ENCODE data around the gene THSD8.
A peak's percentile ranks its signal among the peaks of the same experiment; 100 is the strongest.

The THSD8 gene

GRCh38 chr19:12821761-12822160 is 19.9 kb downstream of the THSD8 start:
- H3K4me3 Mint-ChIP-seq, result no peak overlapping the region
- H3K4me1 Mint-ChIP-seq, result peaks cover 11% of the 10 kb centered on the region
- ATAC-seq (no peak), DNase-seq (no peak)
- peaks cover 22% of the 10 kb centered on the region for H3K27me3 Mint-ChIP-seq
- H3K27ac Mint-ChIP-seq, result no peak overlapping the region
- H3K9me3 Mint-ChIP-seq, result peaks cover 0 to 4% of the 10 kb centered on the region in 2 donors

GRCh38 chr19:12825254-12826131 is 23.6 kb downstream of the THSD8 start:
- H3K27me3 Mint-ChIP-seq, result peaks cover 60% of the 10 kb centered on the region
- H3K9me3 Mint-ChIP-seq, result peaks cover 0 to 4% of the 10 kb centered on the region in 2 donors
- peak overlapping the region; percentile 24 to 65 for H3K4me3 Mint-ChIP-seq
- no peak overlapping the region for H3K27ac Mint-ChIP-seq
- DNase-seq (no peak), ATAC-seq (peak; percentile 48)
- H3K4me1 Mint-ChIP-seq, result peaks cover 17% of the 10 kb centered on the region

DNA sequence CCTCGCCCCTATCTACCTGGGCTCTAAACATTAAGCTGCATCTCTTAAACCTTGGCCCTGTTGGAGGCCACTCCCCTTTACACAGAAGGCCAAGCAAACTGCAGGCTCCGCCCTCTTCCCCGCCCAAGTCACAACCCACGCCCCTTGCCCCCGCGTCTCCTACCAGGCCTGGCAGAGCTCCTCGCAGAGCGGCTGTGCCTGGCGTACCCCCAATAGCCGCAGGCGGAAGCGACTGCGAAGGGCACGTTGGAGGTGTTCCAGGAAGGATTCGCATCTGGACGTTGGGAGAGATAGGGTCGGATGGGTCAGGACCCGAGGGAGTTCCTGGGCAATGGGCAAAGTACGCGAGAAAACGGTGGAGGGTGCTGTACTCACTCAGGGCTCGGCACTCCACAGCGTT is 26.6 kb downstream of the THSD8 start:
- peaks cover 90% of the 10 kb centered on the region for H3K27me3 Mint-ChIP-seq
- no peak overlapping the region for H3K4me3 Mint-ChIP-seq
- peaks cover 0 to 4% of the 10 kb centered on the region in 2 donors for H3K9me3 Mint-ChIP-seq
- DNase-seq (peak in 1 of 2 donors; percentile 42), ATAC-seq (peak; percentile 70)
- no peak overlapping the region for H3K27ac Mint-ChIP-seq
- peaks cover 30% of the 10 kb centered on the region for H3K4me1 Mint-ChIP-seq

DNA sequence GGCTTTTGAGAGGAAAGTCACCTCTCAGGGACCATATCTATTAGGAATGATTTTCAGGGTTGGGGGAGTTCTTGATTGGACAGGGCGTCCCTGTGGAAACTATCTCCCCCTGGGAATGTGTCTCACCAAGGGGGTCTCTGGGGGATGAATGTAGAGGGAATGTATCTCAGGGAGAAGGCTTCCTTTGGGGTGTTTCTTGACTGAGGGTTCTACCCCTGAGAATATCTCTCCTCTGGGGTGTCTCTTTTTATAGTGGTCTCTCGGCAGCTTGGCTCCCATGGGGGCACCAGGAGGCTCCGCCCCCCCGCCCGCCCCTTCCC is 31.5 kb downstream of the THSD8 start:
- H3K27me3 Mint-ChIP-seq, result peaks cover 95% of the 10 kb centered on the region
- ATAC-seq, result no peak
- no peak overlapping the region for H3K27ac Mint-ChIP-seq
- peak overlapping the region; percentile 27 to 46 for H3K4me3 Mint-ChIP-seq
- H3K9me3 Mint-ChIP-seq, result peaks cover 0 to 4% of the 10 kb centered on the region in 2 donors
- peaks cover 39% of the 10 kb centered on the region for H3K4me1 Mint-ChIP-seq
- no peak for DNase-seq

DNA sequence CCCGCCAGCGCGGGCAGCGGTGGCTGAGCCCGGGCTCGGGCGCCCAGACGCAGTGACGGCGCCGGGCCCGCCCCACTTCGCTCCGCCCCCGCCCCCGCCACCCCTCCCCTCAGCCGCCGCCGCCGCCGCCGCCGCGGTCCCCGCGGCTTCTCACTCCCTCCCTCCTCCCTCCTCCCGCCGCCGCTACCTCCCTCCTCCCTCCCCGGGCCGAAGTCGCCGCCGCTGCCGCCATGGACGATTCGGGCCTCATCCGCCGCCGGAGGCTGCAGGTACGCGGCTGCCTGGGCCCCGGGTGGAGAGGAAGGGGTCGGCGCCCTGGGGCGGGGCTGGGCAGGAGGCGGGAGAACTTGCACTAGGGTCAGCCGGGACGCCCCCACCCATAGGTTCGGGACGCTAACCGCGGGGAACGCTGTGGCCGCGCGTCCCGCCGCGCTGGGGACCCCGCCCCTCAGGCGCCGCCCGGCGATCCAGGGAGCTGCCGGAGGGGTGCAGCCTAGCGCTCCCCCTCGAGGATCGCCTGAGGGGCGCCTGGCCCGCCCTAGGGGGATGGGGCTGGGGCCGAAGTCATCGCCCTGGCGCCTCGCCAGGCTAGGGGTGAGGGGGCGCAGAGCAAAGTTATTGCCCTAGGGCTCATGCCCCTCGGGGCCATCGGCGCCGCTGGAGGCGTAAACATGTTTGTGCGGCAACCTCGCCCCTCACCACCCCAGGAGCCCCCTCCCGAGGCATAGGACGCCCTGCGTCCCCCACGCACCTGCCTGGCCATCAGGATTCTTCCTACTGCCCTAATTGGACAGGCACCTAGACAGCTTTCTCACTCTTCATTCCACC is 32.1 kb downstream of the THSD8 start:
- DNase-seq (peak in 1 of 2 donors; percentile 43), ATAC-seq (no peak)
- Mint-ChIP-seq H3K27me3 (peaks cover 95% of the 10 kb centered on the region), H3K27ac (no peak overlapping the region), H3K4me3 (peak overlapping the region; percentile 42 to 63), H3K4me1 (peaks cover 41% of the 10 kb centered on the region), H3K9me3 (peaks cover 0 to 4% of the 10 kb centered on the region in 2 donors)

GRCh38 chr19:12834566-12834943 is 32.7 kb downstream of the THSD8 start, which contains the start of gene RTBDN:
Gene RTBDN, minus strand, starts transcription at chr19:12834579. Its CDS starts 4,600 bp downstream, at chr19:12829979.
- Mint-ChIP-seq H3K9me3 (peaks cover 0 to 4% of the 10 kb centered on the region in 2 donors), H3K4me1 (peaks cover 47% of the 10 kb centered on the region), H3K27ac (no peak within 1 kb of the TSS), H3K4me3 (peak within 1 kb of the TSS; percentile 46 to 63), H3K27me3 (peaks cover 95% of the 10 kb centered on the region)
- DNase-seq (no peak), ATAC-seq (no peak)

GRCh38 chr19:12834976-12835757 is 33.3 kb downstream of the THSD8 start:
- Mint-ChIP-seq H3K27ac (no peak overlapping the region), H3K27me3 (peaks cover 95% of the 10 kb centered on the region), H3K4me3 (no peak overlapping the region), H3K9me3 (peaks cover 0 to 4% of the 10 kb centered on the region in 2 donors), H3K4me1 (peaks cover 49% of the 10 kb centered on the region)
- DNase-seq (peak in 1 of 2 donors; percentile 43), ATAC-seq (no peak)

DNA sequence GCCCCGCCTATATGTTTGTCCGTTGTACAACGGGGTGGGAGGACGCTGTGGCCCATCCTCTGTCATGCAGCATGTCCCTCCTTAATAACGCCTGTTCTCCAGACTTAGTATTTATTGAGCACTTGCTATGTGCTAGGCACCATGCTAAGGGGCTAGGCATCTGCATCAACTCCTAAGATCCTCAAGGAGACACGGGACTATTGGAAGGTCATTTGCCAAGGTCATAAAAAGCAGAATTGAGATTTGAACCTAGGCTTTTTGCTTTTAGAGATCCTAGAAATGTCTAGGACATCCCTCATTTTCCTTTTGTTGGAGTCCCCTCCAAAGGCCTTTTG is 34.6 kb downstream of the THSD8 start:
- Mint-ChIP-seq H3K27me3 (peaks cover 95% of the 10 kb centered on the region), H3K27ac (no peak overlapping the region), H3K9me3 (no peaks in the 10 kb centered on the region), H3K4me1 (peaks cover 62% of the 10 kb centered on the region), H3K4me3 (no peak overlapping the region)
- DNase-seq, result no peak
- ATAC-seq, result no peak

DNA sequence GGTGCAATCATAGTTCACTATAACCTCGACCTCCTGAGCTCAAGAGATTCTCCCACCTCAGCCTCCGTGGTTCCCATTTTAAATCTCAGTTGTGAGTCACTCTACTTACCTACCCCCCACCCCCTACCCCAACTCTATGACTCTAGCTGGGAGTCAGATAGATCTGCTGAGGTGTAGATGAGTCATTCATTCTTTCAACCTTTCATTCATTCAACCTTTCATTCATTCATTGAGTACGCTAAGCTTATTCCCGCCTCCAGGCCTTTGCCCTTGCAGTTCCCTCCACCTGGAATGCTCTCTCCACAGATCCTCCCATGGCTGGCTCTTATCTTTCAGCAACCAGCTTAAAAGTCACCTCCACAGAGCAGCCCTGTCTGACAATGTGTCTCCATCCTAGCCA is 35.4 kb downstream of the THSD8 start:
- peaks cover 95% of the 10 kb centered on the region for H3K27me3 Mint-ChIP-seq
- no peaks in the 10 kb centered on the region for H3K9me3 Mint-ChIP-seq
- peak; percentile 24 for ATAC-seq
- no peak overlapping the region for H3K27ac Mint-ChIP-seq
- peaks cover 64% of the 10 kb centered on the region for H3K4me1 Mint-ChIP-seq
- no peak for DNase-seq
- no peak overlapping the region for H3K4me3 Mint-ChIP-seq

DNA sequence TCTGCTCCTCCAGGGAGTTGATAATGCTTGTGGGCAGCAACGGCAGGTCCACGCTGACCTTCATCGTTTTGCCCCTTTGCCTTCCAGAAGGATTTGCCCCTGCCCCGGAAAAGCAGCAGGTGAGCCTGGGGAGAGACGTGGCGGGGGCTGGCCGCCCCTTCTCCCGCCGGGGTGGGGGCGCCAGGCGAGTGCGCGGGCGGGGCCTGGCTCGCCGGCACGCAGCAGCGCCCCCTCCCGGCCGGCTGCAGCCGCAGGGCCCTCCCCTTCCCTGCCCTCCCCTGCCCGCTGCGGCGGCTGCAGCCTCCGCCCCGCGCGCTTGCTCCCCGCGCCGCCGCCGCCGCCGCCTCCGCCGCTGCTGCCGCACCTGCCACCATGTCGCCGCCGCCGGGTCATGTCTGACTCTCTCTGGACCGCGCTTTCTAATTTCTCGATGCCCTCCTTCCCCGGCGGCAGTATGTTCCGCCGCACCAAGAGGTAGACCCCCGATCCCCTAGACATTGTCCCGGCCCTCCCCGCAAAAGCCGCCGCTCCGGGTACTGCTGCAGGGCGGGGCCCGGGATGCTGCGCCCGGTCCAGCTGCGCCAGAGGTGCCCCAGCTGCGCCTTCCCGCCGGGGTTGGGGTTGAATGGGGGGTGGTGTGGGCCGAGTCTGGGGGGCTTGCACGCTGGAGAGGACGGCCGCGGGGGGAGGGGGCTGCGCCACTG is 36.5 kb downstream of the THSD8 start, which contains the start of gene MAST1:
Gene MAST1 (plus strand): TSS at position 334 of the 704 bp plus-strand sequence. CDS start 58 bp downstream, at position 392.
- no peak within 1 kb of the TSS for H3K27ac Mint-ChIP-seq
- peaks cover 95% of the 10 kb centered on the region for H3K27me3 Mint-ChIP-seq
- H3K4me1 Mint-ChIP-seq, result peaks cover 54% of the 10 kb centered on the region
- ATAC-seq, result peak; percentile 75
- no peaks in the 10 kb centered on the region for H3K9me3 Mint-ChIP-seq
- DNase-seq, result peak; percentile 52 to 70
- H3K4me3 Mint-ChIP-seq, result peak within 1 kb of the TSS; percentile 75 to 76

- Mint-ChIP-seq H3K4me3 (peak overlapping the region; percentile 61 to 76), H3K27ac (no peak overlapping the region), H3K27me3 (peaks cover 100% of the 10 kb centered on the region), H3K4me1 (peaks cover 51% of the 10 kb centered on the region), H3K9me3 (no peaks in the 10 kb centered on the region)
- no peak for DNase-seq
- ATAC-seq, result peak; percentile 58
Observed at GRCh38 chr19:12838886-12839756, 37.3 kb downstream of the THSD8 start.

GRCh38 chr19:12840091-12841079 is 38.5 kb downstream of the THSD8 start:
- H3K27ac Mint-ChIP-seq, result no peak overlapping the region
- H3K27me3 Mint-ChIP-seq, result peaks cover 96% of the 10 kb centered on the region
- peak; percentile 44 for ATAC-seq
- H3K4me1 Mint-ChIP-seq, result peaks cover 41% of the 10 kb centered on the region
- peak; percentile 63 to 68 for DNase-seq
- H3K4me3 Mint-ChIP-seq, result peak overlapping the region; percentile 49 to 67
- H3K9me3 Mint-ChIP-seq, result no peaks in the 10 kb centered on the region

DNA sequence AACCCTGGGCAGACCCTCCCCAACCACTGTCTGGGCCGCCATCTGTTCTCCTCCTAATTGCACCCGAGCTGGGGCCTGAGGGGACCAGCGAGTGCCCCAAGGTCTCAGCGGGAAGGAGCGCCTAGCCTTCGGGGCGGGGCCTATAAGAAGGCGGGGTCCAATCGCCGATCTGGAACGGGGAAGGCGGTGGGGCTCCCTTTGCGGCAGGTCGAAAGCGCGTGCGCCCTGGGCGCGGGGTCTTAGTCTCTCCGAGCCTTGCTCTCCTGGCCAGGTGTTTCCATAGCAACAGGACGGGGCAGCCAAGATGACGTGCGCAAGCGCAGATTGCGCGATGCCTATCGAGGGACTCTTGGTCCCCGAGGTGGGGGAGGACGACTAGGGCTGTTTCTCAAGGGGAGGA is 39.2 kb downstream of the THSD8 start:
- ATAC-seq, result no peak
- peaks cover 91% of the 10 kb centered on the region for H3K27me3 Mint-ChIP-seq
- H3K4me1 Mint-ChIP-seq, result peaks cover 40% of the 10 kb centered on the region
- H3K4me3 Mint-ChIP-seq, result peak overlapping the region; percentile 49 to 67
- H3K27ac Mint-ChIP-seq, result no peak overlapping the region
- DNase-seq, result peak in 1 of 2 donors; percentile 33
- no peaks in the 10 kb centered on the region for H3K9me3 Mint-ChIP-seq

All from stimulated activated naive CD8-positive, alpha-beta T cell treated with anti-CD3 and anti-CD28 coated beads, Interleukin-15, amount 100 ng/mL, for 72 hours (primary cell).